HG02938 (cell line): ENCODE data around the gene RASGEF1C.
"Not testable (repeated sequence)": the region's sequence is repeated elsewhere in the genome, so short reads cannot be mapped to it uniquely, and the experiment has no call there.

Experiments used
- ATAC-seq: cut with Tn5 transposase; IDR thresholded peaks from one replicate; pipeline ENCODE4 v1.9.1; 2021; ENCODE audit warnings: mild to moderate bottlenecking, moderate library complexity; ENCODE audit not compliant: unreplicated experiment

Gene RASGEF1C

GRCh38 chr5:180211761-180212035 is 2.7 kb upstream of the RASGEF1C start:
- no peak for ATAC-seq

GRCh38 chr5:180210961-180211760 is 2.1 kb upstream of the RASGEF1C start:
- no peak for ATAC-seq

GRCh38 chr5:180210077-180210476 is 1.1 kb upstream of the RASGEF1C start:
- ATAC-seq = not testable (repeated sequence)

- ATAC-seq = no peak
Measured at GRCh38 chr5:180208435-180209081, 453 bp downstream of the RASGEF1C start.

GRCh38 chr5:180208038-180208434 is 975 bp downstream of the RASGEF1C start:
- ATAC-seq = no peak

GRCh38 chr5:180207593-180207992 is 1.4 kb downstream of the RASGEF1C start:
- ATAC-seq = no peak

- ATAC-seq = no peak
Measured at GRCh38 chr5:180206993-180207392, 2.0 kb downstream of the RASGEF1C start.

- ATAC-seq = no peak
Measured at GRCh38 chr5:180205916-180206315, 3.1 kb downstream of the RASGEF1C start.

- no peak for ATAC-seq
Measured at GRCh38 chr5:180204276-180204819, 4.7 kb downstream of the RASGEF1C start.

GRCh38 chr5:180202939-180203573 is 6.0 kb downstream of the RASGEF1C start:
- ATAC-seq = no peak

- ATAC-seq = no peak
Measured at GRCh38 chr5:180201051-180201987, 7.7 kb downstream of the RASGEF1C start.

- ATAC-seq = no peak
Measured at GRCh38 chr5:180199390-180199789, 9.6 kb downstream of the RASGEF1C start.

GRCh38 chr5:180198208-180198607 is 10.8 kb downstream of the RASGEF1C start:
- no peak for ATAC-seq

- no peak for ATAC-seq
Measured at GRCh38 chr5:180197016-180197702, 11.9 kb downstream of the RASGEF1C start.

GRCh38 chr5:180194410-180195345 is 14.3 kb downstream of the RASGEF1C start:
- ATAC-seq = no peak

GRCh38 chr5:180193749-180194375 is 15.1 kb downstream of the RASGEF1C start:
- ATAC-seq = no peak

GRCh38 chr5:180191716-180192115 is 17.3 kb downstream of the RASGEF1C start:
- ATAC-seq = no peak

- no peak for ATAC-seq
Measured at GRCh38 chr5:180187767-180188166, 21.2 kb downstream of the RASGEF1C start.

- ATAC-seq = no peak
Measured at GRCh38 chr5:180180846-180181245, 28.2 kb downstream of the RASGEF1C start.
